HG02938 (cell line): ENCODE measurements around the gene NUDT4.

Experiments used
- ATAC-seq: cut with Tn5 transposase; IDR thresholded peaks from one replicate; pipeline ENCODE4 v1.9.1; 2021; ENCODE audit warnings: mild to moderate bottlenecking, moderate library complexity; ENCODE audit not compliant: unreplicated experiment

Gene NUDT4

GRCh38 chr12:93377252-93378195 is at the start of gene NUDT4:
TSS of gene NUDT4 (plus strand) at chr12:93377925. CDS start at chr12:93378323, 398 bp downstream.
- peak; percentile 62 for ATAC-seq

GRCh38 chr12:93333054-93333453 is 44.7 kb upstream of the NUDT4 start:
- ATAC-seq: no peak

GRCh38 chr12:93333828-93334227 is 43.9 kb upstream of the NUDT4 start:
- no peak for ATAC-seq

- no peak for ATAC-seq
Measured at GRCh38 chr12:93335603-93336162, 42.0 kb upstream of the NUDT4 start.

DNA sequence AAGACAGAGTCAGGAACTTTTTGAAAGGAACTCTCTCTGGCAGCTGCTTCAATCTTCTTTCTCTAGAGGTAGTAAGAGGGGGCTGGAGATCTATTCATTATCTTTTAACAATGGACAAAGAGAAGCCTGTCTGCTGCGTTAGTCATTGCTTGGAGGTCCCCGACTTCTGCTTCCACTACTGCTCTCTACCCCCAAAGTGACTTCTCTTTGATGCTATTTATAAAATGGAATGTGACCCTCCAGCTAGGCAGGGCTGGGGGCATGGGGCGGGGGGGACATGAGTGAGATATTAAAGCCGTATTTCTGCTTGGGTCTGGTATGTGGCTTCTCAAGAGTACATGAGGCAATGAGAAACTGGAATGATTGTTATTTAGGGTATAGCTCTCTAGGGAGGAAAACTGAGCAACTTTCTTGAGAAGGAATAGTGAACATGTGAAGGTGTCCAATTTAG is 41.4 kb upstream of the NUDT4 start:
- no peak for ATAC-seq

- no peak for ATAC-seq
Measured at GRCh38 chr12:93338598-93338997, 39.1 kb upstream of the NUDT4 start.

DNA sequence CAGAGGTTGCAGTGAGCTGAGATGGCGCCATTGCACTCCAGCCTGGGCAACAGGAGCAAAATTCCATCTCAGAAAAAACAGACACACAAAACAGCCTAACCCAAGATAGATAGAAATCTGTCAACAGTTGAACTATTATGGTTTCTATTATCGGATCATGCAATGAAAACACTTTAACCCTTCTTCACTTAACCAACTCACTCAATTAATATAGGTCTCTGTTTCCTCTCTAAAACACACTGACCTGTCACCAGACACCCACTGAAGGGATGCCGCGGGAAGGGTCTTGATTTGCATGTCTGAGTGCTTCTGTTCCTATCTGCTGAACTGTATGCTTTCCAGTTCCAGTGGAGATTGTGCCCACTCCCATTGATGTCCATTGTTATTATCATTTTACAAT is 38.0 kb upstream of the NUDT4 start:
- no peak for ATAC-seq

GRCh38 chr12:93341409-93342049 is 36.2 kb upstream of the NUDT4 start:
- ATAC-seq: no peak

DNA sequence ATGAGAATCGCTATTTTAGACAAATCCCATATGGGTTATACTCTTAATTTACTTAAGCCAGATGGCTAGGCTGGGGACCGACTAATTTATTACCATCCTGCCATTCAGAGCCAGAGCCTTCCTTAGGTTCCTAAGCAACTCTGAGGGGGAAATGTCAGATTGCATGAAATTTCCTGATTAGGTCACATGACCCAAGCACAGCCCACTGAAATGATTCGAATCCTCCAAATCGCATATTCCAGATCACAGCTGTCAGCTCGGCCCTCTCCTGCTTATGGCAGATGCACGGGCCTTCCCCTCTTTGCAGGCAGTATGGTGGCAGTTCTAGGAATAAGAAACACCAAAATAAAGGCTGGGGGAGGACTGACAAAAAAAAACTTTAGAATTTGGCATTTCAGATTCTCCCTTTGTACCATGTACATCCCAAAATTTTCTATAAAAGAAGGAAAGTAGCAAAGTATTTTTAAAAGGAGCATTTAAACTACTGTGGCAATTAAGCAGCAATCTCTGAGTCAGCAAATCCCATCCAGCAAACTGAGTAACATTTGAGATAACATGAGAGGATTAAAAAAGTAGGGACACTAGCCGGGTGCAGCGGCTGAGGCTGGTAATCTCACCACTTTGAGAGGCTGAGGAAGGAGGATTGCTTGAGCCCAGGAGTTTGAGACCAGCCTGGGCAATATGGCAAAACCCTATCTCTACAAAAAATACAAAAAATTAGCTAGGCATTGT is 30.5 kb upstream of the NUDT4 start:
- no peak for ATAC-seq

GRCh38 chr12:93348575-93349435 is 28.9 kb upstream of the NUDT4 start:
- ATAC-seq: no peak

DNA sequence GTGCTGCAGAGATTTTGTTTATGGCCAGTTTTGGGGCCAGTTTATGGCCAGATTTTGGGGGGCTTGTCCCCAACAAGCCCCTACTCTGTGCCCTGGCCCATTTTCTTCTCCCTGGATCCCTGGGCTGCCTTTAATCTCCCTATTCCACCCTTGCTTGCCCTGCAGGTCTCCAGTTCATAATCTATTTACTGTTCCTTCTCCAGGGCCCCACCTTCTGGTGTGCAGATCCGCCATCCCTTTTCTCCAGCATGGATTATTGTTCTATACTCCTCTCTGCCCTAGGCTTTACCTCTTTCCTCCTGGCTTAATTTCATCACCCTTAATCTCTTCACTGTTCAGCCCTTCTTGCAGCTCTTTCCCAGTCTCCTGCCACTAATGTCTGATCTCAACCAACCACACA is 26.0 kb upstream of the NUDT4 start:
- ATAC-seq: no peak

DNA sequence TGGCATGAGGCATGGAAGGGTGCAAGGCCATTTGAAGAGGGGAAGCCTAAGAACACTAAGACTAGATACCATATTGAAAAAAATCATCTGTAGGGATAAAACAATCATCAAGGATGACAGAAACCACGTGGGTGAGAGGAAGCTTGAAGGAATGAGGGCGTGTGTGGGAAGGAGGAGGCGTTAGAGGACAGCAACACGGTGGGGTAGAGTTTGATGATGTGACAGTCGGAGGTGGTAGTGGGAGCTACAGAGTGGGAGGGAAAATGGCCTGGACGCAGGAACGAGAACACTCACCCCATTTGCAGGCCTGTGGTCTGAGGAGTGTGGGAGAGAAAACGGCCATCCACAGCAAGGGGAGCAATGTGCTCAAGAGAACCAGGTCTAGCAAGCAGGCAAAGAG is 25.4 kb upstream of the NUDT4 start:
- no peak for ATAC-seq

- ATAC-seq: no peak
Measured at GRCh38 chr12:93356214-93356613, 21.5 kb upstream of the NUDT4 start.

DNA sequence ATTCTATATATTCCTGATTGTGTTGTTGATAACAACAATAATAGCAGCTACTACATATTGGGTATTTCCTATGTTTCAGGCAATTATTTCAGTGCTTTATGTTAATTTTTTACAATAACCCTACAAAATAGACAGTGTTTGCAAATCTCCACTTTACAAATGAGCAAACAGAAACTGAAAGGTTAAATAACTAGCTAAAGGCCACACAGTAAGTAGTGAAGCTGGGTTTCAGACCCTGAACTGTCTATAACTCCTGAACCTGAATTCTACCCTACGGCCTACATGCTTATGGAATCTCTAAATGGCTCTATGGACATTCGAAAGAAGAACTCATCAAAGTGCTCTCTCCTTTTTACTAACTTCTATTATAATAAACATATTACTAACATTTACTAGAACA is 19.7 kb upstream of the NUDT4 start:
- ATAC-seq: peak; percentile 97

GRCh38 chr12:93358821-93359220 is 18.9 kb upstream of the NUDT4 start:
- ATAC-seq: no peak

DNA sequence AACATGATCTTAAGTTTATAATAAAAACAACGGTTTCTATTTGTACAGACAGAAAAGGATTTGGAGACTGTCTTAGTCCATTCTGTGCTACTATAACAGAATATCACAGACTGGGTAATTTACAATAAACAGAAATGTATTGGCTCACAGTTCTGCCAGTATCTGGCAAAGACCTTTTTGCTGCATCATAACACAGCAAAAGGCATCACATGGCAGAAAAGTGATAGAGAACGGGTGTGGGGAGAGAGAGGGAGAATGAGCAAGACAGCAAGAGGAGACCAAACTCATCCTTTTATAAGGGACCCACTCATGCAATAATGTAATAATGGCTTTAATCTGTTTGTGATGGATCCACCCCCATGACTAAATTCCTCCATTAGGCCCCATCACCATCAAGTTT is 17.0 kb upstream of the NUDT4 start:
- no peak for ATAC-seq

- ATAC-seq: no peak
Measured at GRCh38 chr12:93361151-93361919, 16.4 kb upstream of the NUDT4 start.

GRCh38 chr12:93363841-93364297 is 13.9 kb upstream of the NUDT4 start:
- peak; percentile 70 for ATAC-seq
